Measurements from ENCODE around the gene CNIH4.

- TF ChIP-seq, protein P1, sequence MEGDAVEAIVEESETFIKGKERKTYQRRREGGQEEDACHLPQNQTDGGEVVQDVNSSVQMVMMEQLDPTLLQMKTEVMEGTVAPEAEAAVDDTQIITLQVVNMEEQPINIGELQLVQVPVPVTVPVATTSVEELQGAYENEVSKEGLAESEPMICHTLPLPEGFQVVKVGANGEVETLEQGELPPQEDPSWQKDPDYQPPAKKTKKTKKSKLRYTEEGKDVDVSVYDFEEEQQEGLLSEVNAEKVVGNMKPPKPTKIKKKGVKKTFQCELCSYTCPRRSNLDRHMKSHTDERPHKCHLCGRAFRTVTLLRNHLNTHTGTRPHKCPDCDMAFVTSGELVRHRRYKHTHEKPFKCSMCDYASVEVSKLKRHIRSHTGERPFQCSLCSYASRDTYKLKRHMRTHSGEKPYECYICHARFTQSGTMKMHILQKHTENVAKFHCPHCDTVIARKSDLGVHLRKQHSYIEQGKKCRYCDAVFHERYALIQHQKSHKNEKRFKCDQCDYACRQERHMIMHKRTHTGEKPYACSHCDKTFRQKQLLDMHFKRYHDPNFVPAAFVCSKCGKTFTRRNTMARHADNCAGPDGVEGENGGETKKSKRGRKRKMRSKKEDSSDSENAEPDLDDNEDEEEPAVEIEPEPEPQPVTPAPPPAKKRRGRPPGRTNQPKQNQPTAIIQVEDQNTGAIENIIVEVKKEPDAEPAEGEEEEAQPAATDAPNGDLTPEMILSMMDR (IDR thresholded peaks at IDR 0.05; ENCODE audit: poor library complexity), result no peak
- TF ChIP-seq EZH2phosphoT487 (IDR thresholded peaks at IDR 0.05; ENCODE audit: low read depth, severe bottlenecking, unreplicated experiment) (no peak), EZH2 (IDR thresholded peaks at IDR 0.05; ENCODE audit: borderline replicate concordance) (no peak)
These were observed 23.3 kb downstream of the CNIH4 start for GRCh38 chr1:224380003-224380402.

Measured in hepatocyte (in vitro differentiated cells).